ENCODE measurements around the gene PLD3. TPM values are rescaled to one million over a fixed set of nuclear protein-coding genes. Genes with fewer than 3 reads are reported as not detected.
"Not testable (repeated sequence)": the region's sequence is repeated elsewhere in the genome, so short reads cannot be mapped to it uniquely, and the experiment has no call there.

The PLD3 gene
- total RNA-seq, 2 donors from 2014 or later: 386 to 531 TPM

DNA sequence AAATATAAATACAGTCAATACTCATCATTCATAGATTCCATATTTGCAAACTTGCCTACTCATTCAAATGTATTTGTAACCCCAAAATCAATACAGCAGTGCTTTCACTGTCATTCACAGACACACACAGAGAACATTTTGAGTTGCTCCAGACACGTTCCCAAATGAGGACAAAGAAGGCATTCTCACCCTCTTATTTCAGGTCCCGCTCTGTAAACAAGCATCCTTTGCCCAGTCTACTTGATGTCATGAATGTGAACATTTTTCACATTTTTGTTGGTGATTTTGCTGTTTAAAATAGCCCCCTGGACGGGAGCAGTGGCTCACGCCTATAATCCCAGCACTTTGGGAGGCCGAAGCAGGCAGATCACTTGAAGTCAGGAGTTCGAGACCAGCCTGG lies 15.8 kb upstream of the PLD3 start:
- no peak for ATAC-seq (ENCODE audit: insufficient number of reproducible peaks, low FRiP score, low read depth)
- no peak for TF ChIP-seq CTCF (IDR thresholded peaks at IDR 0.05)
- Histone ChIP-seq H3K4me1 (ENCODE audit: control insufficient read depth in 1 of 2, low read depth in 2 of 2) (no peaks in the 10 kb centered on the region), H3K4me3 (no peak overlapping the region), H3K36me3 (peaks cover 64% of the 10 kb centered on the region), H3K9me3 (no peaks in the 10 kb centered on the region), H3K27ac (no peak overlapping the region), H3K27me3 (replicated peaks; ENCODE audit: insufficient read depth) (no peaks in the 10 kb centered on the region)
- DNase-seq (ENCODE audit: low spot score): no peak

- peaks cover 60% of the 10 kb centered on the region for H3K36me3 ChIP-seq
These were observed 15.4 kb upstream of the PLD3 start for GRCh38 chr19:40333083-40333482.

GRCh38 chr19:40335101-40335500 lies 13.4 kb upstream of the PLD3 start:
- TF ChIP-seq CTCF (IDR thresholded peaks at IDR 0.05): no peak
- no peak for DNase-seq (ENCODE audit: low spot score)
- H3K27me3 ChIP-seq (replicated peaks; ENCODE audit: insufficient read depth): no peaks in the 10 kb centered on the region
- ATAC-seq (ENCODE audit: insufficient number of reproducible peaks, low FRiP score, low read depth): no peak
- H3K9me3 ChIP-seq: no peaks in the 10 kb centered on the region
- H3K4me3 ChIP-seq: no peak overlapping the region
- H3K27ac ChIP-seq: no peak overlapping the region
- H3K4me1 ChIP-seq (ENCODE audit: control insufficient read depth in 1 of 2, low read depth in 2 of 2): no peaks in the 10 kb centered on the region
- H3K36me3 ChIP-seq: peaks cover 48% of the 10 kb centered on the region

More at GRCh38 chr19:40333083-40333482, 15.4 kb upstream of the PLD3 start:
- not testable (repeated sequence) for H3K27ac ChIP-seq; H3K9me3 ChIP-seq; DNase-seq (ENCODE audit: low spot score); H3K27me3 ChIP-seq (replicated peaks; ENCODE audit: insufficient read depth); ATAC-seq (ENCODE audit: insufficient number of reproducible peaks, low FRiP score, low read depth); H3K4me1 ChIP-seq (ENCODE audit: control insufficient read depth in 1 of 2, low read depth in 2 of 2); H3K4me3 ChIP-seq

DNA sequence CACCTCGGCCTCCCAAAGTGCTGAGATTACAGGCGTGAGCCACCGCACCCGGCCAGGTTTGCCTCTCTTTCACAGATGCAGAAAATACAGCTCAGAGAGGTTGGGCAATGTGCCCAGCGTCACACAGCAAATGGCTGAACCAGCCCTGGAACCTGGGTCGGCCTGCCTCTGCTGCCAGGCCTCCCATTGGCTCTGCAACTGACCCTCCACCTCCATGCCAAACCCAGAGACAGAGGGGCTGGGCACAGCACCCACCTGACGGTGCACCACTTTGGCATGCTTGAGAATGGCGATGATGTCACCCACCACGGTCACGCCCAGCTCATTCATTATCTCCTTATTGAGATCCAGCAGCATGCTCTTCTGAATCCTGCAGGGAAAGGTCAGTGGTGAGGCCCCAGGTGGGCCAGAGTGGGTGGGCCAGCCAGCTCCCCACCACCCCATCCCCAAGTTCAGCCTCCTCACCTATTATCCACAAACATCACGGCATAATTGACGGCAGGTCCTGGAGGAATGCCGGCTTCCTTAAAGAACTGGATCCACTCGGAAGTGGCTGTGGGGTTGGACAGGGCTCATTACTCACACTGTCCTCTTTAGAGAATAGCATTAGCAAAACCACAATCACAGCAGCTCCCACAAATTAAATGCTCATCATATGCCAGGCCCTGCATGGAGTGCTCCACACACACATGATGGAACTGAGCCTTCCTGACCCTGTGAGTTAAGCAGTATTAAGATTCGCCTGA lies 12.5 kb upstream of the PLD3 start:
- ATAC-seq (ENCODE audit: insufficient number of reproducible peaks, low FRiP score, low read depth): no peak
- Histone ChIP-seq H3K27me3 (replicated peaks; ENCODE audit: insufficient read depth) (no peaks in the 10 kb centered on the region), H3K27ac (no peak overlapping the region), H3K36me3 (peaks cover 41% of the 10 kb centered on the region), H3K4me1 (ENCODE audit: control insufficient read depth in 1 of 2, low read depth in 2 of 2) (peaks cover 3 to 6% of the 10 kb centered on the region in 2 donors), H3K4me3 (no peak overlapping the region), H3K9me3 (no peaks in the 10 kb centered on the region)
- no peak for DNase-seq (ENCODE audit: low spot score)
- TF ChIP-seq CTCF (IDR thresholded peaks at IDR 0.05): no peak

DNA sequence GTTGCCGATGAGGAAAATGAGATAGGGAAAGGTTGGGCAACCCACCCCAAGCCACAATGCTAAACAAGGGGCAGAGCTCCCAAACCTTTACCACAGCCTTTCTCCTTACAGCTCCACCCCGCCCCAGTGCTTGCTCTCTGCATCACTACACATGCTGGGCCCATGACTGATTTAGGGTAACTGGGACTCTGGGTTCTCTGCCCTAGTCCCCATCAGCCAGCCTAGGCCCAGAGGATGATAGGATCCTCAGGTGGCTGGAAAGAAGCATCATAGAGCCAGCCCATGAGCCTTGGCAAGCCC lies 11.9 kb upstream of the PLD3 start:
- Histone ChIP-seq H3K4me1 (ENCODE audit: control insufficient read depth in 1 of 2, low read depth in 2 of 2) (peaks cover 7 to 8% of the 10 kb centered on the region in 2 donors), H3K27me3 (replicated peaks; ENCODE audit: insufficient read depth) (no peaks in the 10 kb centered on the region), H3K4me3 (no peak overlapping the region), H3K36me3 (peaks cover 37% of the 10 kb centered on the region), H3K9me3 (no peaks in the 10 kb centered on the region), H3K27ac (no peak overlapping the region)
- no peak for TF ChIP-seq CTCF (IDR thresholded peaks at IDR 0.05)
- ATAC-seq (ENCODE audit: insufficient number of reproducible peaks, low FRiP score, low read depth): no peak
- no peak for DNase-seq (ENCODE audit: low spot score)

- DNase-seq (ENCODE audit: low spot score): no peak
- no peak for ATAC-seq (ENCODE audit: insufficient number of reproducible peaks, low FRiP score, low read depth)
- Histone ChIP-seq H3K36me3 (peaks cover 31% of the 10 kb centered on the region), H3K27me3 (replicated peaks; ENCODE audit: insufficient read depth) (no peaks in the 10 kb centered on the region), H3K4me1 (ENCODE audit: control insufficient read depth in 1 of 2, low read depth in 2 of 2) (peaks cover 7 to 14% of the 10 kb centered on the region in 2 donors), H3K9me3 (no peaks in the 10 kb centered on the region), H3K4me3 (no peak overlapping the region), H3K27ac (no peak overlapping the region)
- TF ChIP-seq CTCF (IDR thresholded peaks at IDR 0.05): no peak
These were observed 11.4 kb upstream of the PLD3 start for GRCh38 chr19:40337107-40337506.

Measured in thoracic aorta (tissue), 2 donors.